ENCODE data around the gene DCAF7. TPM values are rescaled to one million over a fixed set of nuclear protein-coding genes. Genes with fewer than 3 reads are reported as not detected.

The DCAF7 gene
- total RNA-seq, 1 donor from 2014 or later = 93.8 TPM

GRCh38 chr17:63635787-63636186 lies 85.5 kb downstream of the DCAF7 start:
- Histone ChIP-seq H3K9me3 (no peaks in the 10 kb centered on the region), H3K4me1 (peaks cover 36% of the 10 kb centered on the region), H3K27ac (no peak overlapping the region), H3K27me3 (ENCODE audit: low read depth) (no peaks in the 10 kb centered on the region), H3K4me3 (no peak overlapping the region), H3K36me3 (peaks cover 68% of the 10 kb centered on the region)
- TF ChIP-seq CTCF (IDR thresholded peaks at IDR 0.05) = no peak
- ATAC-seq = no peak
- DNase-seq = no peak
- intact Hi-C loops (cut with DNase I) = no loop called here

- Histone ChIP-seq H3K4me3 (no peak overlapping the region), H3K4me1 (peaks cover 39% of the 10 kb centered on the region), H3K27ac (no peak overlapping the region), H3K9me3 (no peaks in the 10 kb centered on the region), H3K36me3 (peaks cover 57% of the 10 kb centered on the region), H3K27me3 (ENCODE audit: low read depth) (no peaks in the 10 kb centered on the region)
- TF ChIP-seq CTCF (IDR thresholded peaks at IDR 0.05) = no peak
- ATAC-seq (peak in 1 of 2 donors; percentile 50), DNase-seq (no peak)
- intact Hi-C loops (cut with DNase I) = no loop called here
Observed at GRCh38 chr17:63639125-63639524, 88.8 kb downstream of the DCAF7 start.

GRCh38 chr17:63640038-63640437 lies 89.8 kb downstream of the DCAF7 start:
- no peak for ATAC-seq
- intact Hi-C loops (cut with DNase I) = no loop called here
- H3K4me3 ChIP-seq = no peak overlapping the region
- H3K9me3 ChIP-seq = no peaks in the 10 kb centered on the region
- no peak for TF ChIP-seq CTCF (IDR thresholded peaks at IDR 0.05)
- no peak for DNase-seq
- no peaks in the 10 kb centered on the region for H3K27me3 ChIP-seq (ENCODE audit: low read depth)
- H3K36me3 ChIP-seq = peaks cover 52% of the 10 kb centered on the region
- H3K27ac ChIP-seq = no peak overlapping the region
- H3K4me1 ChIP-seq = peaks cover 39% of the 10 kb centered on the region

- no peak for DNase-seq
- intact Hi-C loops (cut with DNase I) = no loop called here
- Histone ChIP-seq H3K9me3 (no peaks in the 10 kb centered on the region), H3K27ac (no peak overlapping the region), H3K27me3 (ENCODE audit: low read depth) (no peaks in the 10 kb centered on the region), H3K4me3 (no peak overlapping the region), H3K36me3 (peaks cover 51% of the 10 kb centered on the region), H3K4me1 (peaks cover 45% of the 10 kb centered on the region)
- peak; percentile 76 to 92 for ATAC-seq
- no peak for TF ChIP-seq CTCF (IDR thresholded peaks at IDR 0.05)
Observed at GRCh38 chr17:63641692-63642448, 91.6 kb downstream of the DCAF7 start.

Other genes with a start within 250 kb of the DCAF7 start
- 49.9 TPM for gene CYB561, start 104.2 kb upstream of the DCAF7 start, total RNA-seq
- 90.7 TPM for gene ACE, start 73.4 kb upstream of the DCAF7 start, total RNA-seq
- gene KCNH6, start 27.1 kb upstream of the DCAF7 start, total RNA-seq = 0.27 TPM
- 13.6 TPM for gene TACO1, start 50.4 kb downstream of the DCAF7 start, total RNA-seq
- 58.5 TPM for gene MAP3K3, start 71.9 kb downstream of the DCAF7 start, total RNA-seq
- gene LIMD2, start 149.6 kb downstream of the DCAF7 start, total RNA-seq = 25.9 TPM
- gene STRADA, start 191.3 kb downstream of the DCAF7 start, total RNA-seq = 32.8 TPM
- 80.2 TPM for gene CCDC47, start 223.1 kb downstream of the DCAF7 start, total RNA-seq
- 101 TPM for gene DDX42, start 223.7 kb downstream of the DCAF7 start, total RNA-seq